GM18520 (cell line): ENCODE data around the gene CHD6.

Source experiments
- ATAC-seq: cut with Tn5 transposase; IDR thresholded peaks from one replicate; pipeline ENCODE4 v1.9.1; 2021; ENCODE audit not compliant: unreplicated experiment

Gene CHD6

GRCh38 chr20:41398408-41398807 lies 219.8 kb downstream of the CHD6 start:
- ATAC-seq, result no peak

GRCh38 chr20:41395667-41396664 lies 222.2 kb downstream of the CHD6 start:
- ATAC-seq, result no peak

GRCh38 chr20:41394931-41395666 lies 223.1 kb downstream of the CHD6 start:
- ATAC-seq, result no peak

- ATAC-seq, result no peak
Measured at GRCh38 chr20:41394081-41394480, 224.1 kb downstream of the CHD6 start.

GRCh38 chr20:41393705-41394066 lies 224.5 kb downstream of the CHD6 start:
- no peak for ATAC-seq

- ATAC-seq, result no peak
Measured at GRCh38 chr20:41392871-41393704, 225.1 kb downstream of the CHD6 start.

GRCh38 chr20:41392295-41392694 lies 225.9 kb downstream of the CHD6 start:
- ATAC-seq, result no peak

- ATAC-seq, result no peak
Measured at GRCh38 chr20:41391587-41392001, 226.6 kb downstream of the CHD6 start.

- no peak for ATAC-seq
Measured at GRCh38 chr20:41390889-41391288, 227.3 kb downstream of the CHD6 start.

- ATAC-seq, result no peak
Measured at GRCh38 chr20:41387444-41387851, 230.7 kb downstream of the CHD6 start.

- no peak for ATAC-seq
Measured at GRCh38 chr20:41386502-41387427, 231.4 kb downstream of the CHD6 start.

- ATAC-seq, result no peak
Measured at GRCh38 chr20:41382791-41383305, 235.3 kb downstream of the CHD6 start.

GRCh38 chr20:41380551-41381193 lies 237.5 kb downstream of the CHD6 start:
- ATAC-seq, result no peak

GRCh38 chr20:41379551-41379950 lies 238.6 kb downstream of the CHD6 start:
- ATAC-seq, result no peak

- no peak for ATAC-seq
Measured at GRCh38 chr20:41377275-41377674, 240.9 kb downstream of the CHD6 start.

- no peak for ATAC-seq
Measured at GRCh38 chr20:41376349-41376748, 241.8 kb downstream of the CHD6 start.

GRCh38 chr20:41375846-41376245 lies 242.3 kb downstream of the CHD6 start:
- no peak for ATAC-seq

- no peak for ATAC-seq
Measured at GRCh38 chr20:41373931-41374920, 244.0 kb downstream of the CHD6 start.
